Fibroblast of lung (primary cell): Measurements from ENCODE around the gene ZNF429. TPM values are rescaled to one million over a fixed set of nuclear protein-coding genes. Genes with fewer than 3 reads are reported as not detected.

Experiments
- DNase-seq, 2 donors: peaks; one replicate each; pipeline versions ENCODE4 v3.0.0 to v3.0.0-alpha.2; 2010; ENCODE audit warnings: low read depth in 2 of 2
- H2AFZ ChIP-seq: 2 replicates; pipeline ENCODE4 v1.5.1; 2012; ENCODE audit warnings: low read length, control low read depth, inconsistent platforms
- H3K27ac ChIP-seq: 2 replicates; pipeline ENCODE4 v1.5.1; 2011; ENCODE audit warnings: low read length, control low read depth; ENCODE audit not compliant: insufficient read depth
- H3K27me3 ChIP-seq: 2 replicates; pipeline ENCODE4 v1.5.1; 2011; ENCODE audit warnings: mild to moderate bottlenecking, low read length; ENCODE audit not compliant: control insufficient read depth, insufficient read depth
- H3K36me3 ChIP-seq: 2 replicates; pipeline ENCODE4 v1.5.1; 2011; ENCODE audit warnings: low read length; ENCODE audit not compliant: control insufficient read depth, insufficient read depth
- H3K4me1 ChIP-seq: 2 replicates; pipeline ENCODE4 v1.5.1; 2011; ENCODE audit warnings: low read length; ENCODE audit not compliant: control insufficient read depth, insufficient read depth; ENCODE audit errors: extremely low read depth
- H3K4me2 ChIP-seq: 2 replicates; pipeline ENCODE4 v1.5.1; 2011; ENCODE audit warnings: low read length, control low read depth; ENCODE audit not compliant: insufficient read depth; ENCODE audit errors: extremely low read depth
- H3K4me3 ChIP-seq, 4 experiments: fragments of 200-600 bp in 1 of 4; sonication (generic) in 1 of 4; replicated peaks in 1 of 4; 2 replicates each; pipeline ENCODE4 v1.5.1; 2011 to 2016; ENCODE audit warnings: low read length in 4 of 4, low read depth in 3 of 4, mild to moderate bottlenecking in 3 of 4, control low read depth in 2 of 4, inconsistent platforms in 1 of 4, mixed read lengths in 1 of 4; ENCODE audit not compliant: insufficient read depth in 1 of 4; ENCODE audit errors: control extremely low read depth in 1 of 4
- H3K79me2 ChIP-seq: 2 replicates; pipeline ENCODE4 v1.5.1; 2012; ENCODE audit warnings: mild to moderate bottlenecking, low read length, inconsistent platforms; ENCODE audit not compliant: control insufficient read depth, insufficient read depth
- H3K9ac ChIP-seq: 2 replicates; pipeline ENCODE4 v1.5.1; 2011; ENCODE audit warnings: mild to moderate bottlenecking, low read length, control low read depth; ENCODE audit not compliant: insufficient read depth
- H3K9me3 ChIP-seq: 2 replicates; pipeline ENCODE4 v1.5.1; 2012; ENCODE audit warnings: low read depth, low read length; ENCODE audit not compliant: control insufficient read depth, insufficient read depth
- H4K20me1 ChIP-seq: 2 replicates; pipeline ENCODE4 v1.5.1; 2011; ENCODE audit warnings: low read length; ENCODE audit not compliant: control insufficient read depth, insufficient read depth; ENCODE audit errors: extremely low read depth
- CTCF ChIP-seq, 2 donors: IDR thresholded peaks in 1 of 2; conservative IDR thresholded peaks in 1 of 2; 1 replicate in 1 of 2; 2 replicates in 1 of 2; pipeline ENCODE4 v1.5.1; 2011 to 2012; ENCODE audit warnings: low read length in 2 of 2, control low read depth in 1 of 2, inconsistent platforms in 1 of 2, low read depth in 1 of 2, mild to moderate bottlenecking in 1 of 2
- EZH2 ChIP-seq: IDR thresholded peaks from 2 replicates; pipeline ENCODE4 v1.5.1; 2012; ENCODE audit warnings: low read length, control low read depth, mild to moderate bottlenecking; ENCODE audit errors: missing control alignments
- polyA plus RNA-seq, 2 donors: library from polyadenylated mRNA; depleted of rRNA in 1 of 2; stranded (reverse) in 1 of 2; unstranded in 1 of 2; fragments of >200 nt; gene quantifications; 2 replicates each; pipeline ENCODE4 v1.2.1, GENCODE V29; 2011 to 2012; ENCODE audit warnings: missing spikeins in 1 of 2
- total RNA-seq: library from RNA; depleted of rRNA; stranded (reverse); fragments of >200 nt; gene quantifications from 2 replicates; pipeline ENCODE4 v1.2.1, GENCODE V29; 2014

Gene ZNF429
- total and polyA plus RNA-seq, 2 donors (not counting 1 experiment from before 2014, with no cell fraction given) = 5.6 to 7.5 TPM

- Histone ChIP-seq H4K20me1 (no peaks in the 10 kb centered on the region), H3K79me2 (no peaks in the 10 kb centered on the region), H3K4me2 (no peak overlapping the region), H3K9ac (no peak overlapping the region), H3K27me3 (no peaks in the 10 kb centered on the region), H2AFZ (no peak overlapping the region), H3K4me1 (no peaks in the 10 kb centered on the region), H3K27ac (no peak overlapping the region), H3K4me3 (peak overlapping the region in 1 of 4 experiments; percentile 63), H3K36me3 (no peaks in the 10 kb centered on the region), H3K9me3 (no peaks in the 10 kb centered on the region)
- DNase-seq = peak; percentile 33 to 64
- no peak for TF ChIP-seq EZH2
- no peak for TF ChIP-seq CTCF (conservative IDR thresholded peaks at IDR 0.05 in 1 of 2, IDR thresholded peaks at IDR 0.05 in 1 of 2; ENCODE audit: low read depth in 1 of 2, low read length in 2 of 2)
These were observed 41.8 kb upstream of the ZNF429 start for GRCh38 chr19:21463449-21464105.

DNA sequence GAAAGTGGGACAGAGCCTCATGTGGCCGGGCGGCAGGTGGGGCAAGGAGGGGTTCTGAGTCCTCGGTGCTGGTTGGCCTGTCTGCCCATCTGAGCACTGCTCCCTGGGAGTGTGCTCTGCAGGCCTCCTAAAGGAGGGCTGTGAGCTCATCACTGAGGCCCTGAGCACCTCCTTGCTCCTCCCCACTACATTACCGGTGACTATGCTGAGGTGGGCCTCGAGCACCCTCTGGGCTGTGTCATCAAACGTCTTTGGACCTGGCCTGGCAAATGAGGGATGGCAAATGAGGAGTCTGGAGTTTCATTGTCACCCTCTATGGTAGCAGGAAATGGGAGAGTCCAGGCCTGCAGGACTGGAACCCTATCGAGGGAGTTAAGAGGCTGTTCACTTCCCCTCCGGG lies 38.8 kb upstream of the ZNF429 start:
- no peaks in the 10 kb centered on the region for H3K27me3 ChIP-seq
- no peak for TF ChIP-seq EZH2
- no peak for TF ChIP-seq CTCF (conservative IDR thresholded peaks at IDR 0.05 in 1 of 2, IDR thresholded peaks at IDR 0.05 in 1 of 2; ENCODE audit: low read depth in 1 of 2, low read length in 2 of 2)

DNA sequence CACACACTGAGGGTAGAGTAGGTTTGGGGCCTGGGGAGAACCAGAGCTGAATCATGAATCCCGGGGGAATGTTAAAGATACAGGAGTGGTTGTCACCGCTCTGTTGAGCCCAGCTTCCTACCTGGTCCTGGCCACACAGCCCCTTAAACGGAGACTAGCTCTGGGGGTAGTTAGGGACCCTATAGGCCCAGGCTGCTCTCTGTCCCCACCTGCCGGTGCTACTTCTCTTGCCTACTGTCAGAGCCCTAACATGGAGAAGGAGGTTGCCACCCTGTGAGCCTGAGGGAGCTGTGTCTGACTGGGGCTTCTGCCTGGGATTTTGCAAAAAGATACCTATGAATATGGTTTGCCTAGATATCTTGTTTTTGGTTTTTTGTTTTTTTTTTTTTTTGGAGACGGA lies 36.6 kb upstream of the ZNF429 start:
- H3K4me3 ChIP-seq = no peak overlapping the region
- no peaks in the 10 kb centered on the region for H3K79me2 ChIP-seq
- H3K27ac ChIP-seq = no peak overlapping the region
- H3K4me2 ChIP-seq = no peak overlapping the region
- H3K4me1 ChIP-seq = no peaks in the 10 kb centered on the region
- H3K9ac ChIP-seq = no peak overlapping the region
- no peak overlapping the region for H2AFZ ChIP-seq
- H3K9me3 ChIP-seq = no peaks in the 10 kb centered on the region
- no peaks in the 10 kb centered on the region for H3K36me3 ChIP-seq
- H3K27me3 ChIP-seq = no peaks in the 10 kb centered on the region
- H4K20me1 ChIP-seq = no peaks in the 10 kb centered on the region
- TF ChIP-seq CTCF (conservative IDR thresholded peaks at IDR 0.05 in 1 of 2, IDR thresholded peaks at IDR 0.05 in 1 of 2; ENCODE audit: low read depth in 1 of 2, low read length in 2 of 2) (no peak), EZH2 (no peak)
- DNase-seq = no peak

More for the DNA sequence above, 38.8 kb upstream of the ZNF429 start:
- Histone ChIP-seq H3K4me2 (no peak overlapping the region), H3K9ac (no peak overlapping the region), H3K79me2 (no peaks in the 10 kb centered on the region), H3K4me1 (no peaks in the 10 kb centered on the region), H2AFZ (no peak overlapping the region), H3K36me3 (no peaks in the 10 kb centered on the region), H3K9me3 (no peaks in the 10 kb centered on the region), H4K20me1 (no peaks in the 10 kb centered on the region), H3K4me3 (no peak overlapping the region), H3K27ac (no peak overlapping the region)
- DNase-seq = no peak
